ENCODE results near the gene ACTR8.

ACTR8 gene

GRCh38 chr3:53863145-53863544, 18.8 kb downstream of the ACTR8 start:
- no peak for DNase-seq

GRCh38 chr3:53862241-53862640, 19.7 kb downstream of the ACTR8 start:
- no peak for DNase-seq

- DNase-seq: no peak
These were observed 21.8 kb downstream of the ACTR8 start for GRCh38 chr3:53860196-53860595.

- DNase-seq: no peak
These were observed 22.8 kb downstream of the ACTR8 start for GRCh38 chr3:53859178-53859577.

- DNase-seq: no peak
These were observed 23.7 kb downstream of the ACTR8 start for GRCh38 chr3:53858096-53858741.

- DNase-seq: no peak
These were observed 25.0 kb downstream of the ACTR8 start for GRCh38 chr3:53856964-53857363.

- DNase-seq: no peak
These were observed 31.1 kb downstream of the ACTR8 start for GRCh38 chr3:53850895-53851294.

- no peak for DNase-seq
These were observed 32.0 kb downstream of the ACTR8 start for GRCh38 chr3:53849916-53850315.

- DNase-seq: no peak
These were observed 35.1 kb downstream of the ACTR8 start for GRCh38 chr3:53846851-53847155.

- no peak for DNase-seq
These were observed 35.7 kb downstream of the ACTR8 start, which contains the start of the genes CHDH and IL17RB for GRCh38 chr3:53846134-53846850. Gene CHDH, minus strand, starts transcription at chr3:53846419. Its CDS starts 22,411 bp downstream, at chr3:53824008. Gene IL17RB, plus strand, starts transcription at chr3:53846568. Its CDS starts 21 bp downstream, at chr3:53846589.

- DNase-seq: no peak
These were observed 36.1 kb downstream of the ACTR8 start for GRCh38 chr3:53845881-53846133.

- no peak for DNase-seq
These were observed 36.7 kb downstream of the ACTR8 start for GRCh38 chr3:53845103-53845880.

GRCh38 chr3:53844262-53845102, 37.5 kb downstream of the ACTR8 start:
- no peak for DNase-seq

GRCh38 chr3:53843195-53844177, 38.5 kb downstream of the ACTR8 start:
- no peak for DNase-seq

- DNase-seq: no peak
These were observed 39.3 kb downstream of the ACTR8 start for GRCh38 chr3:53842436-53843194.

GRCh38 chr3:53841296-53841695, 40.7 kb downstream of the ACTR8 start:
- DNase-seq: no peak

- no peak for DNase-seq
These were observed 44.6 kb downstream of the ACTR8 start for GRCh38 chr3:53837331-53837730.

GRCh38 chr3:53836084-53836872, 45.7 kb downstream of the ACTR8 start:
- DNase-seq: no peak

- DNase-seq: no peak
These were observed 46.7 kb downstream of the ACTR8 start for GRCh38 chr3:53835257-53835656.

- DNase-seq: no peak
These were observed 47.4 kb downstream of the ACTR8 start for GRCh38 chr3:53834429-53835095.
